GM12872 (cell line): Measurements from ENCODE around the gene DAP.

Experiments used
- TF ChIP-seq, protein P1 (sequence below): IDR thresholded peaks from 3 replicates; pipeline ENCODE4 v1.5.1; 2011; ENCODE audit warnings: low read depth, mild to moderate bottlenecking, low read length, moderate library complexity; ENCODE audit not compliant: insufficient read depth

DAP gene

GRCh38 chr5:10652151-10652550, 108.9 kb downstream of the DAP start:
- TF ChIP-seq, protein P1, sequence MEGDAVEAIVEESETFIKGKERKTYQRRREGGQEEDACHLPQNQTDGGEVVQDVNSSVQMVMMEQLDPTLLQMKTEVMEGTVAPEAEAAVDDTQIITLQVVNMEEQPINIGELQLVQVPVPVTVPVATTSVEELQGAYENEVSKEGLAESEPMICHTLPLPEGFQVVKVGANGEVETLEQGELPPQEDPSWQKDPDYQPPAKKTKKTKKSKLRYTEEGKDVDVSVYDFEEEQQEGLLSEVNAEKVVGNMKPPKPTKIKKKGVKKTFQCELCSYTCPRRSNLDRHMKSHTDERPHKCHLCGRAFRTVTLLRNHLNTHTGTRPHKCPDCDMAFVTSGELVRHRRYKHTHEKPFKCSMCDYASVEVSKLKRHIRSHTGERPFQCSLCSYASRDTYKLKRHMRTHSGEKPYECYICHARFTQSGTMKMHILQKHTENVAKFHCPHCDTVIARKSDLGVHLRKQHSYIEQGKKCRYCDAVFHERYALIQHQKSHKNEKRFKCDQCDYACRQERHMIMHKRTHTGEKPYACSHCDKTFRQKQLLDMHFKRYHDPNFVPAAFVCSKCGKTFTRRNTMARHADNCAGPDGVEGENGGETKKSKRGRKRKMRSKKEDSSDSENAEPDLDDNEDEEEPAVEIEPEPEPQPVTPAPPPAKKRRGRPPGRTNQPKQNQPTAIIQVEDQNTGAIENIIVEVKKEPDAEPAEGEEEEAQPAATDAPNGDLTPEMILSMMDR = no peak

GRCh38 chr5:10649666-10650380, 111.2 kb downstream of the DAP start:
- TF ChIP-seq, protein P1 = no peak

DNA sequence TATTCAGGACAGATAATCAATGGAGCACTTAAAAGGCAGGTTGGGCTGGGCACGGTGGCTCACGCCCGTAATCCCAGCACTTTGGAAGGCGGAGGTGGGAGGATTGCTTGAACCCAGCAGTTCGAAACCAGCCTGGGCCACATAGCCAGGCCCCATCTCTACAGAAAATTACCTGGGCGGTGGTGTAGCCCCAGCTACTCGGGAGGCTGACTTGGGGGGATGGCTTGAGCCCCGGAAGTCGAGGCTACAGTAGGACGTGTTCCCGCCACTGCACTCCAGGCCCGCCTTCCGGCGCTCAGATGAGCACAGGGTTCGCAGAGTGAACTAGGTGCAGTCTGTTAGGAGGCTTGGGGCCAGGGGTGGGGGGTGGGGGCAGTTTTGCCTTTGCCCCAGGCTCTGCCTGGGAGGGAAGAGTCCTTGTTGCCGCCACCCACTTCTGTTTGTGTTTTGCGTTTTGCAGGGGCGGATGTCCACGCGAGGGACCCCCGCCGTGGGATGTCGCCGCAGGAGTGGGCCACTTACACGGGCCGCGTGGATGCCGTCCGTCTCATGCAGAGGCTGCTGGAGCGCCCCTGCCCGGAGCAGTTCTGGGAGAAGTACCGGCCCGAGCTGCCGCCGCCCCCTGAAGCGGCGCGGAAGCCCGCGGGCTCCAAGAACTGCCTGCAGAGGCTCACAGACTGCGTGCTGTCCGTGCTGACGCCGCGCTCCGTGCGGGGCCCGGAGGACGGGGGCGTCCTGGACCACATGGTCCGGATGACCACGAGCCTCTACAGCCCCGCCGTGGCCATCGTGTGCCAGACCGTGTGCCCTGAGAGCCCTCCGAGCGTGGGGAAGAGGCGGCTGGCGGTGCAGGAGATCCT, 112.0 kb downstream of the DAP start:
- TF ChIP-seq, protein P1 = no peak

- TF ChIP-seq, protein P1 = no peak
These were observed 113.4 kb downstream of the DAP start for GRCh38 chr5:10647640-10648039.

DNA sequence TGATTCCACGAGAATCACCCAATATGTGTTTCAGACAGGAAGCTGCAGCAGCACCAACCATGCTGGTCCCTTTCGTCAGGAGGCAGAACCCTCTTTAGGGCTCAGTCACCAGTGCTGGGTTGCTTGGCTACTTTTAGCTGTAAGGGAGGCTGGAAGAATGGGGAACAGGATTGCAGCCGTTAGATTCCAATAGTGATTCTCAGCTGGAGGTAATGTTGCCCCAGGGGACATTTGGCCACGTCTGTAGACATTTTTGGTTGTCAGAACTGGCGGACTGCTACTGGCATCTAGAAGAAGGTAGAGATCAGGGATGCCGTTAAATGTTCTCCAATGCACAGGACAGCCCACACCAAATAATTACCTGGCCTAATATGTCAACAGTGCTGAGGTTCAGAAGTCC, 115.4 kb downstream of the DAP start:
- TF ChIP-seq, protein P1 = no peak

DNA sequence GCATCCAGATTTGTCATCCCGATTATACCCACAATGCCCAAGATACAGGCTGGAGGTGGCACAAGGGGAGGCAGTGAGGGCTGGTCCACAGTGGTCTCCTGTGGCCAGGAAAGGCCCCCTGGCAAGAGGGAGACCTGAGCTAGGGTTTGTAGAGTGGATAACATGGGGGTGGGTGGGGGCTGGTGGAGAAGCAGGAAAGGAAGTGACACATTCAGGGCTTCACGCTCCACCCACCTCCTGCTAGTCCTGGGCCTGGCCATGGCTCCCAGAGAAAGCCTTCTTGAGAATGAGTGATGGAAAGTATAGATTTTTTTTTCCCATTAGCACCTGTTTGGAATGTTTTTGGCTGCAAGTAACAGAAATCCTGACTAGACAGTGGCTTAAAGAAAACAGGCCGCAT, 115.9 kb downstream of the DAP start:
- TF ChIP-seq, protein P1 = no peak

DNA sequence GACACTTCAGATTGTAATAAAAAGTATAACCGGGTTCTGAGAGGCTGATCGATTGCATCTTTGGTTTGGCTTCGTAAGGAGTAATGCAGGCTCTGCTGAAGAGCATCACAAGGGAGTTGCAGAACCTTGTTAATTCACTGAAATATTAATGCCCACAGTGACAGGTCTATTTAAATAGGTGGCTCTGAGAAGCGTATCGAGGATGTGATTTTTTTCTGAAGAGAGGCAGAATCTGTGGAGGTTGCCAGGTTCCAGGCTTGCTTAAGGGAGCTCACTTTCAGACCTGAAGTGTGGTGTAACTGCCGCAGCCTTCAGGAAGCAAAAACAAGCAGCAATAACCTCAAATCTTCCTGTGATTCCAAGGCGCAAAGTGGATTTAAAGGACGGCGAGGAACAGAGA, 116.8 kb downstream of the DAP start:
- TF ChIP-seq, protein P1 = no peak
